NOMO-1 treated with dmso at 0.1 percent for 144 hours (cell line): Measurements from ENCODE around the gene PEPD.
"Not testable (repeated sequence)": the region's sequence is repeated elsewhere in the genome, so short reads cannot be mapped to it uniquely, and the experiment has no call there.

Source experiments
- DNase-seq: peaks from one replicate; lab custom pipeline; 2025; ENCODE audit not compliant: unreplicated experiment; lab: John Stamatoyannopoulos, UW

Gene PEPD

GRCh38 chr19:33498391-33499000 lies 23.1 kb downstream of the PEPD start:
- DNase-seq: no peak

GRCh38 chr19:33497778-33498175 lies 23.8 kb downstream of the PEPD start:
- no peak for DNase-seq

- no peak for DNase-seq
Measured at GRCh38 chr19:33497131-33497777, 24.3 kb downstream of the PEPD start.

GRCh38 chr19:33496038-33496895 lies 25.3 kb downstream of the PEPD start:
- DNase-seq: no peak

GRCh38 chr19:33493401-33494275 lies 28.0 kb downstream of the PEPD start:
- DNase-seq: no peak

GRCh38 chr19:33492951-33493350 lies 28.6 kb downstream of the PEPD start:
- no peak for DNase-seq

GRCh38 chr19:33492090-33492489 lies 29.5 kb downstream of the PEPD start:
- no peak for DNase-seq

GRCh38 chr19:33490596-33490995 lies 31.0 kb downstream of the PEPD start:
- DNase-seq: not testable (repeated sequence)

- DNase-seq: no peak
Measured at GRCh38 chr19:33490041-33490451, 31.5 kb downstream of the PEPD start.

- DNase-seq: no peak
Measured at GRCh38 chr19:33488826-33489225, 32.8 kb downstream of the PEPD start.

GRCh38 chr19:33487901-33488800 lies 33.4 kb downstream of the PEPD start:
- no peak for DNase-seq

GRCh38 chr19:33486936-33487811 lies 34.4 kb downstream of the PEPD start:
- DNase-seq: no peak

GRCh38 chr19:33486407-33486806 lies 35.2 kb downstream of the PEPD start:
- no peak for DNase-seq

- no peak for DNase-seq
Measured at GRCh38 chr19:33484226-33484774, 37.3 kb downstream of the PEPD start.

GRCh38 chr19:33482476-33482875 lies 39.1 kb downstream of the PEPD start:
- no peak for DNase-seq

- no peak for DNase-seq
Measured at GRCh38 chr19:33481863-33482262, 39.7 kb downstream of the PEPD start.

- DNase-seq: not testable (repeated sequence)
Measured at GRCh38 chr19:33479570-33479969, 42.0 kb downstream of the PEPD start.

GRCh38 chr19:33477781-33478180 lies 43.8 kb downstream of the PEPD start:
- no peak for DNase-seq
